PC-3 (cell line): Measurements from ENCODE around the gene BHLHE40.

Experiments used
- EZH2 ChIP-seq: fragments of 300-600 bp; sonication (generic); IDR thresholded peaks from one replicate; pipeline ENCODE4 v1.6.1; 2017; ENCODE audit warnings: antibody characterized with exemption, mild to moderate bottlenecking, low read length; ENCODE audit not compliant: unreplicated experiment
- EZH2phosphoT487 ChIP-seq: fragments of 300-600 bp; sonication (generic); IDR thresholded peaks from 2 replicates; pipeline ENCODE4 v1.6.1; 2018; ENCODE audit warnings: mild to moderate bottlenecking, antibody characterized with exemption, low read length, borderline replicate concordance
- TF ChIP-seq, protein P1 (sequence below): fragments of 300-600 bp; sonication (generic); conservative IDR thresholded peaks from 2 replicates; pipeline ENCODE4 v1.5.1; 2017; ENCODE audit warnings: antibody characterized with exemption, low read depth, mild to moderate bottlenecking, low read length

GRCh38 chr3:5004319-5005152, 25.3 kb downstream of the BHLHE40 start:
- TF ChIP-seq, protein P1, sequence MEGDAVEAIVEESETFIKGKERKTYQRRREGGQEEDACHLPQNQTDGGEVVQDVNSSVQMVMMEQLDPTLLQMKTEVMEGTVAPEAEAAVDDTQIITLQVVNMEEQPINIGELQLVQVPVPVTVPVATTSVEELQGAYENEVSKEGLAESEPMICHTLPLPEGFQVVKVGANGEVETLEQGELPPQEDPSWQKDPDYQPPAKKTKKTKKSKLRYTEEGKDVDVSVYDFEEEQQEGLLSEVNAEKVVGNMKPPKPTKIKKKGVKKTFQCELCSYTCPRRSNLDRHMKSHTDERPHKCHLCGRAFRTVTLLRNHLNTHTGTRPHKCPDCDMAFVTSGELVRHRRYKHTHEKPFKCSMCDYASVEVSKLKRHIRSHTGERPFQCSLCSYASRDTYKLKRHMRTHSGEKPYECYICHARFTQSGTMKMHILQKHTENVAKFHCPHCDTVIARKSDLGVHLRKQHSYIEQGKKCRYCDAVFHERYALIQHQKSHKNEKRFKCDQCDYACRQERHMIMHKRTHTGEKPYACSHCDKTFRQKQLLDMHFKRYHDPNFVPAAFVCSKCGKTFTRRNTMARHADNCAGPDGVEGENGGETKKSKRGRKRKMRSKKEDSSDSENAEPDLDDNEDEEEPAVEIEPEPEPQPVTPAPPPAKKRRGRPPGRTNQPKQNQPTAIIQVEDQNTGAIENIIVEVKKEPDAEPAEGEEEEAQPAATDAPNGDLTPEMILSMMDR: no peak
- TF ChIP-seq EZH2phosphoT487: no peak
- no peak for TF ChIP-seq EZH2
